Mesenteric fat pad (tissue), 1 donor: Measurements from ENCODE around the gene THBS4. TPM values are rescaled to one million over a fixed set of nuclear protein-coding genes. Genes with fewer than 3 reads are reported as not detected.

Experiments used
- DNase-seq: peaks from one replicate; pipeline ENCODE4 v3.0.0-alpha.2; 2020; ENCODE audit warnings: low spot score
- total RNA-seq: library from RNA; stranded (reverse); fragmentation: NEBNext Ultra II Directional; extraction: Animal tissue kit (Norgen Biotek cat#: 25700); gene quantifications from one replicate; pipeline ENCODE4 v1.2.1, GENCODE V29; 2021
- donor health status: DM: yes; HTN: yes; CAD: no.

THBS4 gene
- total RNA-seq, 1 donor from 2014 or later, result 61.5 TPM

- no peak for DNase-seq
Observed at GRCh38 chr5:80116465-80116864, 81.3 kb downstream of the THBS4 start.

GRCh38 chr5:80117446-80117845, 82.3 kb downstream of the THBS4 start:
- DNase-seq, result no peak

GRCh38 chr5:80119372-80119771, 84.2 kb downstream of the THBS4 start:
- no peak for DNase-seq

GRCh38 chr5:80122579-80122978, 87.4 kb downstream of the THBS4 start:
- no peak for DNase-seq

- DNase-seq, result no peak
Observed at GRCh38 chr5:80124121-80124918, 89.2 kb downstream of the THBS4 start.

DNA sequence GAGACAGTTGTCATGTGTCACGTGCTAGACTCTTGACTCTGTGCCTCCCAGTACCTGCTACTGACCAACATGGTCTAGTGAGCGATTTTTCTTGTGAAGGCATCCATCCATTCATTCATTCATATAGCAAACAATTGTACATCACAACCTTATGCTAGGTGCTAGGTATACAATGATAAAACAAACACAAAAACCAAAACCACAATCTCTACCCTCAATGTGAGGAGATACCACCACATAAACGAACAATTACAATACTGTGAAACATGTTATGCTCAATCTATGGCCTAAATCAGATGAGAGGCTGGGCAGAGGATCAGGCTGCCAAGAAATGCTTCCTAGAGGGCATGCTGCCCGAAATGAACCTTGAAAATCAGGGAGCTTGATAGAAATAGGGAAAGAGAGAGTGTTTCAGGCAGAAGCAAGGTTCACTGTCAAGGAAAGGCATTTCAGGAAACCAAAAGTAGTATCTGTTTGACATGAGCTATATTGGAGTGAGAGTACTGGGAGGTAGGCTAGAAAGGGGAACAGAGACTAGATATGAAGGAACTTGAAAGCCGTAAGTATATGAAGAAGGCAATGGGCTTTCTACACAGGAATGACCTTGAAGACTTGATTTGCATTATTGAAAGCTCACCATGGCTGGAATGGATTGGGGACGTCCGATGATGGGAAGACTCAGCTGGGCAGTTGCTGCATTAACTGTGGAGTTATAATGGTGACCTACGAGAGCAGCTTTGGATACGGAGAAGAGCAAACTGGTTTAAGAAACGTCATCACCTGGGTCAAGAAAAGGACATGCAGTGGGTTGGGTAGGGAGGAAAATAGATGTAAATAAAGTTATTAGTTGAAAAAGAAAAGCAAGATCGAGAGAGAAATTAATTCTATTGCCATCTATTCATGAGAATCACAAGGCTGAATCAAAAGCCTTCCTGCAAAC, 90.1 kb downstream of the THBS4 start:
- no peak for DNase-seq

DNA sequence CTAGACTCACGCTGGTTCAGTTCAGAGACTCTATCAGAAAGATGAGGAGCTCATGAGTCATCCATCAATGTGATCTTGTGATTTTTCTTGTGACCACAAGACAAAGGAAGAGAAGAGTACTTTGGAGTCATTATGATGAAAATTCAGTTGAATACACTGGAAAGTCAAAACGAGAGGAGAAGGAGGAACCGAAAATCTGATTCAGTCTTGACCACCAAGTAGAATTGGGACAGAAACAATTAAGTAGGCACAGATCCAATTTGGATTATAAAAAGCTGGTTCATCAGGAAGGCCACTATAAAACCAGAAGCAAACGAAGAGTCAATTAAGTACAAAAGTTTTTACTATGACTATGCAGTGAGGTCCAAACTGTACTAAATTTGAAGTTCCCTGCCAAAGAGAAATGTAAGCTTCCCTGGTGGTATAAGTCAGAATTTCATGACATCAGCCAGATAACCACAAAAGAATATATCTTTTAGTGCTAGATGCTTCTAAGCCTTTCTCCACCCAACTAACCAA, 90.9 kb downstream of the THBS4 start:
- DNase-seq, result no peak

DNA sequence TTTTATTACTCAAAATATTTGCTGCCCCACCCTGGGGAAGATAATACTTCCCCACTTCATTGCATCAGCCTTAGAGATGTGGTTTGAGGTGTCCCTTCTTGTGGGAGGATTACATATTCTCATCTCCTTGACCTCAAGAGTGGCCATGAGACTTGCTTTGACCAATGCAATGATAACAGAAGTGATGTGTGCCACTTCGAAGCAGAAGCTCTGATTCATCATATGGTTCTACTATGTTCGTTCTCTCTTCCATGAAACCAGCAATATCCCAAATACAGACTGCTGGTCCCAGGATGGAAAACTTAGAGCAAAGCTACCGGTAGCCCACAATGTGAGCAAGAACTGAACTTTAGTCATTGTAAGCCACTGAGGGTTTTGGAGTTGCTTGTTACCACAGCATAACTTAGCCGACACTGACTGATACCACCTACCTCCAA, 92.0 kb downstream of the THBS4 start:
- no peak for DNase-seq

- no peak for DNase-seq
Observed at GRCh38 chr5:80128141-80128540, 93.0 kb downstream of the THBS4 start.

GRCh38 chr5:80129146-80129545, 94.0 kb downstream of the THBS4 start:
- DNase-seq, result no peak

Other genes starting within 250 kb of the THBS4 start
- 13.0 TPM for gene MTX3, start 44.1 kb upstream of the THBS4 start, total RNA-seq
- gene SERINC5, start 220.7 kb downstream of the THBS4 start, total RNA-seq, result 40.7 TPM